Measurements from ENCODE around the gene PRDM10. TPM values are rescaled to one million over a fixed set of nuclear protein-coding genes. Genes with fewer than 3 reads are reported as not detected.

PRDM10 gene
- total RNA-seq, 1 experiment from 2014 or later = 9.2 TPM

GRCh38 chr11:129866311-129866710 lies 136.3 kb downstream of the PRDM10 start:
- DNase-seq (ENCODE audit: low read depth, low spot score) (no peak), ATAC-seq (no peak)
- Histone ChIP-seq H3K36me3 (ENCODE audit: control insufficient read depth in 1 of 2, insufficient read depth in 2 of 2, low read length in 2 of 2) (peaks cover 32 to 35% of the 10 kb centered on the region in 2 experiments; a peak in 3 of 4 replicates), H3K27me3 (ENCODE audit: insufficient read depth, low read length) (no peaks in the 10 kb centered on the region), H3K79me2 (ENCODE audit: insufficient read depth, low read length) (no peaks in the 10 kb centered on the region), H3K4me2 (ENCODE audit: low read length) (no peak overlapping the region), H3K9me3 (ENCODE audit: control insufficient read depth in 1 of 2, insufficient read depth in 1 of 2, low read depth in 1 of 2, low read length in 2 of 2) (no peaks in the 10 kb centered on the region), H3K9ac (ENCODE audit: low read length) (no peak overlapping the region), H3K27ac (ENCODE audit: low read depth, low read length) (no peak overlapping the region), H4K20me1 (ENCODE audit: insufficient read depth) (no peaks in the 10 kb centered on the region), H3K4me1 (ENCODE audit: control insufficient read depth in 1 of 2, insufficient read depth in 2 of 2, low read length in 2 of 2) (peaks cover 11 to 13% of the 10 kb centered on the region in 2 experiments), H2AFZ (ENCODE audit: low read depth, low read length, poor library complexity, severe bottlenecking) (no peak overlapping the region), H3K4me3 (replicated peaks in 1 of 2; ENCODE audit: low read depth in 1 of 2, low read length in 2 of 2) (no peak overlapping the region), H3K9me2 (ENCODE audit: insufficient read depth) (no peaks in the 10 kb centered on the region)
- BruUV-seq (replicated peaks) = no TSS peak
- RAD21 ChIA-PET (ENCODE audit: low non-redundant PET in 1 of 2, low total read pairs in 2 of 2, uncharacterized antibody in 2 of 2, unreplicated experiment in 2 of 2) = no interaction called here
- intact Hi-C loops (cut with micrococcal nuclease) = no loop called here
- POLR2A ChIA-PET = no interaction called here
- TF ChIP-seq ZNF274 (IDR thresholded peaks at IDR 0.05; ENCODE audit: low read depth, low read length) = no peak
- TF ChIP-seq POLR2AphosphoS5 (IDR thresholded peaks at IDR 0.05; ENCODE audit: low read depth, low read length) = no peak
- TF ChIP-seq EZH2 (IDR thresholded peaks at IDR 0.05) = no peak
- CTCF ChIA-PET = no interaction called here

- Histone ChIP-seq H4K20me1 (ENCODE audit: insufficient read depth) (no peaks in the 10 kb centered on the region), H3K27me3 (ENCODE audit: insufficient read depth, low read length) (no peaks in the 10 kb centered on the region), H3K27ac (ENCODE audit: low read depth, low read length) (no peak overlapping the region), H3K9me3 (ENCODE audit: control insufficient read depth in 1 of 2, insufficient read depth in 1 of 2, low read depth in 1 of 2, low read length in 2 of 2) (no peaks in the 10 kb centered on the region), H3K4me2 (ENCODE audit: low read length) (no peak overlapping the region), H3K4me1 (ENCODE audit: control insufficient read depth in 1 of 2, insufficient read depth in 2 of 2, low read length in 2 of 2) (peaks cover 15 to 16% of the 10 kb centered on the region in 2 experiments), H3K9ac (ENCODE audit: low read length) (no peak overlapping the region), H3K4me3 (replicated peaks in 1 of 2; ENCODE audit: low read depth in 1 of 2, low read length in 2 of 2) (no peak overlapping the region), H3K36me3 (ENCODE audit: control insufficient read depth in 1 of 2, insufficient read depth in 2 of 2, low read length in 2 of 2) (peaks cover 32 to 35% of the 10 kb centered on the region in 2 experiments; a peak in 3 of 4 replicates), H2AFZ (ENCODE audit: low read depth, low read length, poor library complexity, severe bottlenecking) (no peak overlapping the region), H3K79me2 (ENCODE audit: insufficient read depth, low read length) (no peaks in the 10 kb centered on the region), H3K9me2 (ENCODE audit: insufficient read depth) (no peaks in the 10 kb centered on the region)
- ATAC-seq (no peak), DNase-seq (ENCODE audit: low read depth, low spot score) (no peak)
- no TSS peak for BruUV-seq (replicated peaks)
- ChIA-PET POLR2A (no interaction called here), RAD21 (ENCODE audit: low non-redundant PET in 1 of 2, low total read pairs in 2 of 2, uncharacterized antibody in 2 of 2, unreplicated experiment in 2 of 2) (no interaction called here), CTCF (no interaction called here)
- TF ChIP-seq REST (IDR thresholded peaks at IDR 0.05; ENCODE audit: low read depth) (no peak), ELF1 (IDR thresholded peaks at IDR 0.05; ENCODE audit: borderline replicate concordance, low read depth) (no peak), SIN3A (IDR thresholded peaks at IDR 0.05; ENCODE audit: low read depth) (no peak), CEBPB (IDR thresholded peaks at IDR 0.05; ENCODE audit: low read depth) (no peak), TCF7L2 (IDR thresholded peaks at IDR 0.05; ENCODE audit: borderline replicate concordance, extremely low read depth, insufficient read depth, insufficient read length) (no peak), SRF (IDR thresholded peaks at IDR 0.05; ENCODE audit: low read depth) (no peak), ZFX (IDR thresholded peaks at IDR 0.05) (no peak), EZH2 (IDR thresholded peaks at IDR 0.05) (no peak), CBX3 (IDR thresholded peaks at IDR 0.05; ENCODE audit: low read depth) (no peak), ZBTB33 (IDR thresholded peaks at IDR 0.05; ENCODE audit: extremely low read depth, insufficient replicate concordance, low read length) (no peak), ZNF274 (IDR thresholded peaks at IDR 0.05; ENCODE audit: low read depth, low read length) (no peak)
- intact Hi-C loops (cut with micrococcal nuclease) = no loop called here
These were observed 136.9 kb downstream of the PRDM10 start for GRCh38 chr11:129865701-129866100.
